Stomach (tissue), 4 donors: ENCODE data around the gene GSX2.

Experiments used
- CTCF ChIP-seq, 7 experiments: fragments of 450-650 bp in 4 of 7; fragments of 200-600 bp in 3 of 7; sonication (generic) in 3 of 7; IDR thresholded peaks; one replicate each; pipeline ENCODE4 v1.5.1; 2016 to 2019; ENCODE audit warnings: antibody characterized with exemption in 7 of 7, control low read depth in 2 of 7, mild to moderate bottlenecking in 1 of 7
- POLR2A ChIP-seq, 4 donors: fragments of 450-650 bp; IDR thresholded peaks; one replicate each; pipeline ENCODE4 v1.6.1; 2016; ENCODE audit warnings: antibody characterized with exemption in 4 of 4, control low read depth in 2 of 4, mild to moderate bottlenecking in 1 of 4, moderate library complexity in 1 of 4

DNA sequence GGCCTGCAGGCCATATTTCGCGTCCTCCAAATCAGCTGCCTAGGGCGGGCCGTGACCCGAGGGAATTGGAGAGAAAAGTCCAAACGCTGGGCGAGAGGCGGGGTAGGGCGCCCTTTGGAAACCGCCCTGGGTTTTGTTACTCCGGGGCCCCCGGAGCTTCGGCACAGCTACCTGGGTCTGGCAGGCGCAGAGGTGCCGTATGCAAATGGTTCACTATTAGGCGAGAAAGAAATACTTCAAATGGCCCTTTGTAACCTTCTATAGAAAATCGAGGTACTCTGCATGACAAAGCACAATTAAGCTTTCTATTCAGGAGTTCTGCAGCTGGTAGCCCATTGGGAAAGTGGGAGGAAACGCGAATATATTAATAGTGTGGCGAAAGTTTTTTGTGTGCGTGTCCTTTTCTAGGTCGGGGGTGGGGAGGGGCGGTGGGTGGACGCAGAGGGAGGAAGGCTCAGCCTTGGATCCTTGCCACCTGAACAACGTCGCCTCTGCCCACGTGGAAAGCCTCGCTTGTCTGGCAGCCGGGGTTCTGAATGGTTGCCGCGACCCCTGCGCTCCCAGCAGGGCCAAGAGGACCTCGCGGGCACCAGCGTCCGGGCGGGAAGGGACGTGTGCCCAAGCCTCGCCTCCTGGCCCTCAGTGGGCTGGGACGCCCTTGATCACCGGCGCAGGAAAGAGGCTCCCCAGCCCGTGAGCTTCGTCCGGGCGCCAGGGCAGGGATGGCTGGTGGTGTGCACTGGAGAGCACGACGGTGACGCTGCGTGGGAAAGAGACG lies 9.5 kb downstream of the GSX2 start:
- no peak for TF ChIP-seq CTCF (IDR thresholded peaks at IDR 0.05)
- TF ChIP-seq POLR2A (IDR thresholded peaks at IDR 0.05): no peak
